Measurements from ENCODE around the gene CALD1. TPM values are rescaled to one million over a fixed set of nuclear protein-coding genes. Genes with fewer than 3 reads are reported as not detected.
"Not testable (repeated sequence)": the region's sequence is repeated elsewhere in the genome, so short reads cannot be mapped to it uniquely, and the experiment has no call there.

Gene CALD1
- total RNA-seq, 1 experiment from 2014 or later = 47.9 TPM

- ChIA-PET CTCF (no interaction called here), POLR2A (ENCODE audit: low non-redundant PET) (no interaction called here)
- BruUV-seq (replicated peaks) = no TSS peak
- H3K9me3 ChIP-seq (ENCODE audit: low read depth, low read length, poor library complexity, severe bottlenecking) = no peaks in the 10 kb centered on the region
- intact Hi-C loops (cut with micrococcal nuclease; ENCODE audit: unreplicated experiment) = no loop called here
- H3K4me3 ChIP-seq (ENCODE audit: low read depth, low read length, poor library complexity, severe bottlenecking) = no peak overlapping the region
- no peak overlapping the region for H3K27ac ChIP-seq (ENCODE audit: low read depth, low read length, poor library complexity, severe bottlenecking)
- TF ChIP-seq CTCF (conservative IDR thresholded peaks at IDR 0.05; ENCODE audit: low read depth, low read length) (no peak), EZH2 (IDR thresholded peaks at IDR 0.05; ENCODE audit: borderline replicate concordance, low read depth, low read length, poor library complexity, severe bottlenecking) (no peak)
- H3K4me1 ChIP-seq (ENCODE audit: insufficient read depth, low read length, poor library complexity, severe bottlenecking) = no peaks in the 10 kb centered on the region
- no peaks in the 10 kb centered on the region for H3K27me3 ChIP-seq (replicated peaks; ENCODE audit: insufficient read depth, low read depth, low read length, poor library complexity)
- no peak for DNase-seq (ENCODE audit: low spot score)
- peaks cover 6% of the 10 kb centered on the region for H3K36me3 ChIP-seq (ENCODE audit: insufficient read depth, low read length, poor library complexity, severe bottlenecking)
Observed at GRCh38 chr7:134968110-134968509, 188.7 kb downstream of the CALD1 start.

GRCh38 chr7:134981645-134982044, 202.2 kb downstream of the CALD1 start:
- POLR2A ChIA-PET (ENCODE audit: low non-redundant PET); DNase-seq (ENCODE audit: low spot score); BruUV-seq (replicated peaks); H3K9me3 ChIP-seq (ENCODE audit: low read depth, low read length, poor library complexity, severe bottlenecking); H3K27me3 ChIP-seq (replicated peaks; ENCODE audit: insufficient read depth, low read depth, low read length, poor library complexity); H3K36me3 ChIP-seq (ENCODE audit: insufficient read depth, low read length, poor library complexity, severe bottlenecking); intact Hi-C loops (cut with micrococcal nuclease; ENCODE audit: unreplicated experiment); H3K4me1 ChIP-seq (ENCODE audit: insufficient read depth, low read length, poor library complexity, severe bottlenecking); CTCF ChIA-PET; H3K27ac ChIP-seq (ENCODE audit: low read depth, low read length, poor library complexity, severe bottlenecking); H3K4me3 ChIP-seq (ENCODE audit: low read depth, low read length, poor library complexity, severe bottlenecking): not testable (repeated sequence)

- TF ChIP-seq EZH2 (IDR thresholded peaks at IDR 0.05; ENCODE audit: borderline replicate concordance, low read depth, low read length, poor library complexity, severe bottlenecking) (no peak), CTCF (conservative IDR thresholded peaks at IDR 0.05; ENCODE audit: low read depth, low read length) (no peak)
- intact Hi-C loops (cut with micrococcal nuclease; ENCODE audit: unreplicated experiment) = loop anchor here (2.0 kb wide), 1 partner anchor 185 kb away; the partner anchor contains the start of gene CYREN
- no peak for DNase-seq (ENCODE audit: low spot score)
- ChIA-PET CTCF (no interaction called here), POLR2A (ENCODE audit: low non-redundant PET) (no interaction called here)
- Histone ChIP-seq H3K36me3 (ENCODE audit: insufficient read depth, low read length, poor library complexity, severe bottlenecking) (peaks cover 7% of the 10 kb centered on the region), H3K27ac (ENCODE audit: low read depth, low read length, poor library complexity, severe bottlenecking) (peak overlapping the region; percentile 88), H3K4me3 (ENCODE audit: low read depth, low read length, poor library complexity, severe bottlenecking) (peak overlapping the region; percentile 71), H3K9me3 (ENCODE audit: low read depth, low read length, poor library complexity, severe bottlenecking) (no peaks in the 10 kb centered on the region), H3K4me1 (ENCODE audit: insufficient read depth, low read length, poor library complexity, severe bottlenecking) (peaks cover 17% of the 10 kb centered on the region), H3K27me3 (replicated peaks; ENCODE audit: insufficient read depth, low read depth, low read length, poor library complexity) (no peaks in the 10 kb centered on the region)
- BruUV-seq (replicated peaks) = TSS peak; percentile 92
Observed at GRCh38 chr7:134985894-134986362, 206.5 kb downstream of the CALD1 start.
